ENCODE data around the gene CYB5R4. TPM values are rescaled to one million over a fixed set of nuclear protein-coding genes. Genes with fewer than 3 reads are reported as not detected.

Gene CYB5R4
- total RNA-seq, 2 donors from 2014 or later = 21.8 to 27.0 TPM

DNA sequence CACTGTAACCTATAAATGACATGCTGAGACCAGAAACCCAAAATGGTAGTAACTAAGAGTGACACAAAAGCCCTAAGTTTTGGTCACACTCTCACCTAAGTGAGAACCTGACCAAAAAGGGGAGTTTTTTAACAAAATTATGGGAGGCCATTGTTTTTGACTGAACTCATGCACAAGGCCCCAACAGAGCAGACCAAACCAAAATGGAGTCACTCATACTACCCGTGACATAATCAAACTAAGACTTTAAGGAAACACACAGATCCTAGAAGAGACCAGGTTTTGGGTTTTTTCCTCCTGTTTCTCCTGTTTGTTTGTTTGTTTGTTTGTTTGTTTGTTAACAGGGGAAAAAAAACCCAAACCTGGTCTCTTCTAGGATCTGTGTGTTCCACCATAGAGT lies 124.9 kb downstream of the CYB5R4 start:
- Mint-ChIP-seq H3K36me3 (ENCODE audit: low read depth) (peaks cover 6% of the 10 kb centered on the region), H3K27me3 (no peaks in the 10 kb centered on the region), H3K27ac (no peak overlapping the region), H3K4me1 (no peaks in the 10 kb centered on the region), H3K4me3 (no peak overlapping the region)
- H3K9me3 ChIP-seq (ENCODE audit: control insufficient read depth, low read length, poor library complexity, severe bottlenecking) = no peaks in the 10 kb centered on the region
- no peak for DNase-seq
- no peak for ATAC-seq

- H3K27ac Mint-ChIP-seq = no peak overlapping the region
- no peaks in the 10 kb centered on the region for H3K4me1 Mint-ChIP-seq
- H3K27me3 Mint-ChIP-seq = no peaks in the 10 kb centered on the region
- DNase-seq = no peak
- ATAC-seq = no peak
- H3K36me3 Mint-ChIP-seq (ENCODE audit: low read depth) = peaks cover 6% of the 10 kb centered on the region
- H3K4me3 Mint-ChIP-seq = no peak overlapping the region
- no peaks in the 10 kb centered on the region for H3K9me3 ChIP-seq (ENCODE audit: control insufficient read depth, low read length, poor library complexity, severe bottlenecking)
Observed at GRCh38 chr6:83985308-83985713, 125.8 kb downstream of the CYB5R4 start.

GRCh38 chr6:83985715-83986114 lies 126.2 kb downstream of the CYB5R4 start:
- no peaks in the 10 kb centered on the region for H3K27me3 Mint-ChIP-seq
- H3K4me1 Mint-ChIP-seq = no peaks in the 10 kb centered on the region
- no peak overlapping the region for H3K4me3 Mint-ChIP-seq
- DNase-seq (no peak), ATAC-seq (no peak)
- no peak overlapping the region for H3K27ac Mint-ChIP-seq
- H3K36me3 Mint-ChIP-seq (ENCODE audit: low read depth) = peaks cover 6% of the 10 kb centered on the region
- H3K9me3 ChIP-seq (ENCODE audit: control insufficient read depth, low read length, poor library complexity, severe bottlenecking) = no peaks in the 10 kb centered on the region

DNA sequence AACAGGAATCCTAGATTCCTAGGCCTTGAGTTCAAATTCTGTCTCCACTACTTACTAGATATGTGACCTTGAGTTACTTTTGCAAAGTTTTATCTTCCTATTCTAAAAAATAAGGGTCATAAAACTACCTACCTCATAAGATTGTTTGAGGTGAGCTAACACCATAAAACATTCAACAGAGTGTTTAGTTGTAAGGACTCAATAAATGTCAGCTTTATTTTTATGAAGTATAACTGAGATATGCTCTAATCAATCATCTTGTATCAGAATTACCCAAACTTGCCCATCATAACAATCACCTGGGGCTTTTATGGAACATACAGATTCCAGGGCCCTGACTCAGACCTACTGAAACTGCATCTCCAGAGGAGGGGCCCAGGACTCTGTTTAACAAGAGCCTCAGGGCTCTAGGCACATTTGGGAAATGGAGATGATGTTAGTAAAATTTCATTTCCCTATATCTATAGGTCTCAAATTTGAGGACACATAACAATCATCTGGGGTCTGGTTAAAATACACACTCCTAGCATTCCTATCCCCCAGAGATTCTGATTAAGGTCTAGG lies 138.6 kb downstream of the CYB5R4 start:
- Mint-ChIP-seq H3K4me3 (no peak overlapping the region), H3K36me3 (ENCODE audit: low read depth) (peaks cover 2% of the 10 kb centered on the region), H3K27me3 (peaks cover 18% of the 10 kb centered on the region), H3K27ac (no peak overlapping the region), H3K4me1 (no peaks in the 10 kb centered on the region)
- DNase-seq = no peak
- ATAC-seq = no peak
- no peaks in the 10 kb centered on the region for H3K9me3 ChIP-seq (ENCODE audit: control insufficient read depth, low read length, poor library complexity, severe bottlenecking)

GRCh38 chr6:84001119-84001518 lies 141.6 kb downstream of the CYB5R4 start:
- no peaks in the 10 kb centered on the region for H3K36me3 Mint-ChIP-seq (ENCODE audit: low read depth)

GRCh38 chr6:84002226-84002625 lies 142.7 kb downstream of the CYB5R4 start:
- ATAC-seq = no peak

More at GRCh38 chr6:84001119-84001518, 141.6 kb downstream of the CYB5R4 start:
- H3K27ac Mint-ChIP-seq = no peak overlapping the region
- peaks cover 38% of the 10 kb centered on the region for H3K27me3 Mint-ChIP-seq
- ATAC-seq = no peak
- H3K4me3 Mint-ChIP-seq = no peak overlapping the region
- no peak for DNase-seq
- H3K4me1 Mint-ChIP-seq = no peaks in the 10 kb centered on the region
- H3K9me3 ChIP-seq (ENCODE audit: control insufficient read depth, low read length, poor library complexity, severe bottlenecking) = no peaks in the 10 kb centered on the region

DNA sequence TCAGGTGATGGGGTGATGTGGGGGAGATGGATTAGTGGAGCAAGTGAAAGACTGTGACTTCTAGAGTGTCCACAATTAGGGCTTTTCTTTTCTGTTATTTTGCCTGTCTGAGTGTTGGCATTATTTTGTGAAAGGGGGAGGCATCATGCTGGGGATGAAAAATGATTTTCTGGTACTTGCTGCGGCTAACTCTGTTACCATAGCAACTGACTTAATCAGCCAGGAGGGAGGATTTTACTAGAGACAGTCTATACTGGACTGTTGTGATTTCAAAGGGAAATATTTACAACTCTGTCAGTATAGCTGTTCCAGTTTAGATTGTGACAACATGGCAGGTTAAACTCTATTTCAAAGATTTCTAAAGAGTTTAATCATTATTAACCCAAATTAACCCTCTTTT lies 143.6 kb downstream of the CYB5R4 start:
- H3K9me3 ChIP-seq (ENCODE audit: control insufficient read depth, low read length, poor library complexity, severe bottlenecking) = no peaks in the 10 kb centered on the region
- Mint-ChIP-seq H3K27ac (no peak overlapping the region), H3K27me3 (peaks cover 42% of the 10 kb centered on the region), H3K36me3 (ENCODE audit: low read depth) (no peaks in the 10 kb centered on the region), H3K4me3 (no peak overlapping the region), H3K4me1 (no peaks in the 10 kb centered on the region)
- ATAC-seq (no peak), DNase-seq (no peak)

More at GRCh38 chr6:84002226-84002625, 142.7 kb downstream of the CYB5R4 start:
- no peaks in the 10 kb centered on the region for H3K9me3 ChIP-seq (ENCODE audit: control insufficient read depth, low read length, poor library complexity, severe bottlenecking)
- H3K36me3 Mint-ChIP-seq (ENCODE audit: low read depth) = no peaks in the 10 kb centered on the region
- no peaks in the 10 kb centered on the region for H3K4me1 Mint-ChIP-seq
- DNase-seq = no peak
- H3K27me3 Mint-ChIP-seq = peaks cover 42% of the 10 kb centered on the region
- H3K4me3 Mint-ChIP-seq = no peak overlapping the region
- H3K27ac Mint-ChIP-seq = no peak overlapping the region

- no peaks in the 10 kb centered on the region for H3K9me3 ChIP-seq (ENCODE audit: control insufficient read depth, low read length, poor library complexity, severe bottlenecking)
- Mint-ChIP-seq H3K27me3 (peaks cover 42% of the 10 kb centered on the region), H3K4me1 (no peaks in the 10 kb centered on the region), H3K4me3 (no peak overlapping the region), H3K27ac (no peak overlapping the region), H3K36me3 (ENCODE audit: low read depth) (no peaks in the 10 kb centered on the region)
- no peak for DNase-seq
- no peak for ATAC-seq
Observed at GRCh38 chr6:84003654-84004053, 144.2 kb downstream of the CYB5R4 start.

DNA sequence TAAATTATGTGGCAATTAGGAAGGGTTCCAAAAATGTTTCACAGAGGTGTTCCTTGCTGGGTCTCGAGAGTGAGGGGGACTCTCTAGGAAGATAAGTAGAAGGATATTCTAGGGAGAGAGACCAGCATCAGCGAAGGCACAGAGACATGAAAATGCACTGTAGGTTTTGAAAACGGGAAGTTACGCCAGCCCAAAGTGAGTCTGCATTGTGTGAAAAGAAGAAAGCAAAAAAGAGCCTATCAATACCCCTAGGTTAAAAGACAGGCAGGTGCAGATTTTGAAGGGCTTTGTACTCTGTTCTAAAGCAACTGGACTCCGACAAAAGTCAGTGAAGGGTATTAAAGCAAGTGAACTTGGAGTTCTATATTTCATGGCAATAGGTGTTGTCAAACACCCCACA lies 148.4 kb downstream of the CYB5R4 start:
- no peak overlapping the region for H3K27ac Mint-ChIP-seq
- H3K36me3 Mint-ChIP-seq (ENCODE audit: low read depth) = no peaks in the 10 kb centered on the region
- no peaks in the 10 kb centered on the region for H3K4me1 Mint-ChIP-seq
- ATAC-seq (no peak), DNase-seq (no peak)
- H3K27me3 Mint-ChIP-seq = peaks cover 36% of the 10 kb centered on the region
- no peaks in the 10 kb centered on the region for H3K9me3 ChIP-seq (ENCODE audit: control insufficient read depth, low read length, poor library complexity, severe bottlenecking)
- no peak overlapping the region for H3K4me3 Mint-ChIP-seq

- H3K9me3 ChIP-seq (ENCODE audit: control insufficient read depth, low read length, poor library complexity, severe bottlenecking) = no peaks in the 10 kb centered on the region
- H3K36me3 Mint-ChIP-seq (ENCODE audit: low read depth) = no peaks in the 10 kb centered on the region
- no peak overlapping the region for H3K27ac Mint-ChIP-seq
- peaks cover 18% of the 10 kb centered on the region for H3K27me3 Mint-ChIP-seq
- H3K4me1 Mint-ChIP-seq = no peaks in the 10 kb centered on the region
- ATAC-seq = no peak
- DNase-seq = no peak
- H3K4me3 Mint-ChIP-seq = no peak overlapping the region
Observed at GRCh38 chr6:84013354-84013753, 153.9 kb downstream of the CYB5R4 start.

- no peak overlapping the region for H3K4me3 Mint-ChIP-seq
- DNase-seq (no peak), ATAC-seq (no peak)
- no peaks in the 10 kb centered on the region for H3K4me1 Mint-ChIP-seq
- H3K36me3 Mint-ChIP-seq (ENCODE audit: low read depth) = no peaks in the 10 kb centered on the region
- H3K27ac Mint-ChIP-seq = no peak overlapping the region
- peaks cover 24% of the 10 kb centered on the region for H3K27me3 Mint-ChIP-seq
- H3K9me3 ChIP-seq (ENCODE audit: control insufficient read depth, low read length, poor library complexity, severe bottlenecking) = no peaks in the 10 kb centered on the region
Observed at GRCh38 chr6:84013931-84014330, 154.4 kb downstream of the CYB5R4 start.

- Mint-ChIP-seq H3K4me3 (no peak overlapping the region), H3K27ac (no peak overlapping the region), H3K27me3 (peaks cover 17% of the 10 kb centered on the region), H3K4me1 (no peaks in the 10 kb centered on the region), H3K36me3 (ENCODE audit: low read depth) (no peaks in the 10 kb centered on the region)
- DNase-seq = no peak
- ATAC-seq = no peak
- no peaks in the 10 kb centered on the region for H3K9me3 ChIP-seq (ENCODE audit: control insufficient read depth, low read length, poor library complexity, severe bottlenecking)
Observed at GRCh38 chr6:84016029-84016428, 156.5 kb downstream of the CYB5R4 start.
